H9 (cell line): ENCODE data around the gene ZNF616. TPM values are rescaled to one million over a fixed set of nuclear protein-coding genes. Genes with fewer than 3 reads are reported as not detected.
A peak's percentile ranks its signal among the peaks of the same experiment; 100 is the strongest.

ENCODE experiments used
- DNase-seq: peaks from one replicate; pipeline ENCODE4 v3.0.0-alpha.2; 2017
- H2AFZ ChIP-seq: one replicate; pipeline ENCODE4 v1.6.1; 2013; ENCODE audit warnings: mild to moderate bottlenecking, low read length, control low read depth, moderate library complexity
- H2AK5ac ChIP-seq: 2 replicates; pipeline ENCODE4 v1.6.1; 2013; ENCODE audit warnings: low read length, control low read depth, mixed read lengths; ENCODE audit not compliant: insufficient read length
- H2BK120ac ChIP-seq: one replicate; pipeline ENCODE4 v1.6.1; 2013; ENCODE audit warnings: low read depth, mild to moderate bottlenecking, low read length, control low read depth, inconsistent platforms; ENCODE audit not compliant: poor library complexity, severe bottlenecking
- H2BK12ac ChIP-seq: 2 replicates; pipeline ENCODE4 v1.6.1; 2013; ENCODE audit warnings: low read length, control low read depth, mixed read lengths, low read depth; ENCODE audit not compliant: insufficient read length
- H2BK15ac ChIP-seq: 2 replicates; pipeline ENCODE4 v1.6.1; 2013; ENCODE audit warnings: low read depth, low read length, control low read depth
- H2BK20ac ChIP-seq: one replicate; pipeline ENCODE4 v1.6.1; 2013; ENCODE audit warnings: low read depth, mild to moderate bottlenecking, low read length, control low read depth, inconsistent platforms; ENCODE audit not compliant: poor library complexity, severe bottlenecking
- H2BK5ac ChIP-seq: 2 replicates; pipeline ENCODE4 v1.6.1; 2013; ENCODE audit warnings: low read length, control low read depth, mixed read lengths; ENCODE audit not compliant: insufficient read length
- H3K14ac ChIP-seq: 2 replicates; pipeline ENCODE4 v1.6.1; 2013; ENCODE audit warnings: low read length, control low read depth; ENCODE audit not compliant: insufficient read depth
- H3K18ac ChIP-seq: 2 replicates; pipeline ENCODE4 v1.6.1; 2013; ENCODE audit warnings: low read depth, mild to moderate bottlenecking, mixed read lengths, low read length, control low read depth; ENCODE audit not compliant: insufficient read length
- H3K23ac ChIP-seq: 2 replicates; pipeline ENCODE4 v1.6.1; 2013; ENCODE audit warnings: low read length, control low read depth, mixed read lengths, low read depth; ENCODE audit not compliant: insufficient read length
- H3K23me2 ChIP-seq: 2 replicates; pipeline ENCODE4 v1.6.1; 2013; ENCODE audit warnings: low read depth, mild to moderate bottlenecking, mixed read lengths, low read length, control low read depth; ENCODE audit not compliant: insufficient read length, poor library complexity, severe bottlenecking
- H3K27ac ChIP-seq: 2 replicates; pipeline ENCODE4 v1.5.1; 2013; ENCODE audit warnings: low read length, control low read depth, mixed read lengths, low read depth; ENCODE audit not compliant: insufficient read length
- H3K27me3 ChIP-seq: 2 replicates; pipeline ENCODE4 v1.6.1; 2013; ENCODE audit warnings: low read length, control low read depth, inconsistent platforms; ENCODE audit not compliant: insufficient read depth
- H3K4ac ChIP-seq: 2 replicates; pipeline ENCODE4 v1.6.1; 2013; ENCODE audit warnings: low read depth, mild to moderate bottlenecking, control low read depth, inconsistent platforms, low read length, moderate library complexity
- H3K4me1 ChIP-seq: 2 replicates; pipeline ENCODE4 v1.6.1; 2013; ENCODE audit warnings: low read length, control low read depth, inconsistent platforms; ENCODE audit not compliant: insufficient read depth
- H3K4me2 ChIP-seq: 2 replicates; pipeline ENCODE4 v1.6.1; 2013; ENCODE audit warnings: low read length, control low read depth, mixed read lengths; ENCODE audit not compliant: insufficient read length, insufficient read depth
- H3K56ac ChIP-seq: 2 replicates; pipeline ENCODE4 v1.6.1; 2013; ENCODE audit warnings: low read depth, mild to moderate bottlenecking, mixed read lengths, low read length, control low read depth; ENCODE audit not compliant: insufficient read length
- H3K79me1 ChIP-seq: 2 replicates; pipeline ENCODE4 v1.6.1; 2013; ENCODE audit warnings: low read depth, mild to moderate bottlenecking, moderate library complexity, low read length, control low read depth, inconsistent platforms; ENCODE audit not compliant: insufficient read depth, poor library complexity, severe bottlenecking
- H3K79me2 ChIP-seq: 2 replicates; pipeline ENCODE4 v1.6.1; 2013; ENCODE audit warnings: low read length, control low read depth, inconsistent platforms; ENCODE audit not compliant: insufficient read depth
- H3K9ac ChIP-seq: 2 replicates; pipeline ENCODE4 v1.6.1; 2013; ENCODE audit warnings: low read length, control low read depth, mixed read lengths; ENCODE audit not compliant: insufficient read length; ENCODE audit errors: extremely low read depth
- H3K9me3 ChIP-seq: one replicate; pipeline ENCODE4 v1.6.1; 2013; ENCODE audit warnings: low read depth, low read length, inconsistent platforms; ENCODE audit not compliant: control insufficient read depth
- H3T11ph ChIP-seq: one replicate; pipeline ENCODE4 v1.6.1; 2013; ENCODE audit warnings: mild to moderate bottlenecking, low read length, control low read depth, inconsistent platforms
- H4K20me1 ChIP-seq: one replicate; pipeline ENCODE4 v1.6.1; 2013; ENCODE audit not compliant: control insufficient read depth, insufficient read length, insufficient read depth
- H4K5ac ChIP-seq: 2 replicates; pipeline ENCODE4 v1.6.1; 2013; ENCODE audit warnings: low read depth, mild to moderate bottlenecking, mixed read lengths, low read length, control low read depth; ENCODE audit not compliant: insufficient read length
- H4K8ac ChIP-seq: replicated peaks from 2 replicates; pipeline ENCODE4 v1.6.1; 2013; ENCODE audit warnings: low read length, control low read depth, mixed read lengths, low read depth; ENCODE audit not compliant: insufficient read length
- H4K91ac ChIP-seq: 2 replicates; pipeline ENCODE4 v1.6.1; 2013; ENCODE audit warnings: low read depth, mild to moderate bottlenecking, moderate library complexity, mixed read lengths, low read length, control low read depth; ENCODE audit not compliant: insufficient read length
- H3K27ac Mint-ChIP-seq, 3 experiments: 2 replicates in 2 of 3; 3 replicates in 1 of 3; pipeline ENCODE4 v1.8.0; 2020 to 2021; ENCODE audit warnings: mixed read lengths in 3 of 3, mild to moderate bottlenecking in 1 of 3, moderate library complexity in 1 of 3
- H3K27me3 Mint-ChIP-seq: 2 replicates; pipeline ENCODE4 v1.8.0; 2021; ENCODE audit warnings: low read depth, mild to moderate bottlenecking, moderate library complexity, mixed read lengths
- H3K36me3 Mint-ChIP-seq, 3 experiments: 2 replicates in 2 of 3; 3 replicates in 1 of 3; pipeline ENCODE4 v1.8.0; 2020 to 2021; ENCODE audit warnings: low read depth in 3 of 3, mixed read lengths in 3 of 3; ENCODE audit not compliant: insufficient read depth in 1 of 3
- H3K4me1 Mint-ChIP-seq, 2 experiments: 2 replicates each; pipeline ENCODE4 v1.8.0; 2020; ENCODE audit warnings: mixed read lengths in 2 of 2
- H3K4me3 Mint-ChIP-seq, 2 experiments: 2 replicates in 1 of 2; 3 replicates in 1 of 2; pipeline ENCODE4 v1.8.0; 2020 to 2021; ENCODE audit warnings: mild to moderate bottlenecking in 2 of 2, mixed read lengths in 2 of 2, moderate library complexity in 1 of 2
- H3K9me3 Mint-ChIP-seq, 2 experiments: 2 replicates in 1 of 2; 3 replicates in 1 of 2; pipeline ENCODE4 v1.8.0; 2020; ENCODE audit warnings: mild to moderate bottlenecking in 2 of 2, mixed read lengths in 2 of 2, moderate library complexity in 1 of 2
- CTCF ChIP-seq: fragments of 200-600 bp; sonication (generic); conservative IDR thresholded peaks from 3 replicates; pipeline ENCODE4 v1.8.0; 2021; ENCODE audit warnings: antibody characterized with exemption, mild to moderate bottlenecking
- WGBS: extraction: QIAGEN DNeasy Blood & Tissue Kit; methylation state at CpG from one replicate; pipeline ENCODE4 v1.1.7; 2013; ENCODE audit warnings: missing lambda C conversion rate, low lambda C conversion rate, mixed read lengths; ENCODE audit not compliant: insufficient read length; ENCODE audit errors: extremely low coverage; 5-methylcytosine and 5-hydroxymethylcytosine counted together
- total RNA-seq: library from RNA; stranded (reverse); gene quantifications from 2 replicates; pipeline ENCODE4 v1.2.1, GENCODE V29; 2021

The ZNF616 gene
- total RNA-seq, 1 experiment from 2014 or later: 32.0 TPM

GRCh38 chr19:52170304-52170703 lies 30.6 kb upstream of the ZNF616 start:
- no peaks in the 10 kb centered on the region for H3K79me1 ChIP-seq
- no peak overlapping the region for H2BK5ac ChIP-seq
- Mint-ChIP-seq H3K27me3 (peaks cover 8% of the 10 kb centered on the region), H3K36me3 (peaks cover 27 to 35% (median 29%) of the 10 kb centered on the region in 3 experiments), H3K9me3 (peaks cover 0 to 5% of the 10 kb centered on the region in 2 experiments; a peak in 4 of 5 replicates), H3K4me1 (peaks cover 16 to 18% of the 10 kb centered on the region in 2 experiments), H3K4me3 (peak overlapping the region; percentile 95 to 97), H3K27ac (no peak overlapping the region)
- H2BK12ac ChIP-seq: no peak overlapping the region
- H4K8ac ChIP-seq: no peak overlapping the region
- no peaks in the 10 kb centered on the region for H3K27me3 ChIP-seq
- no peaks in the 10 kb centered on the region; the same call in 1 of the 2 replicates for H3K79me2 ChIP-seq
- peak overlapping the region; percentile 64 for H3K9ac ChIP-seq
- H3T11ph ChIP-seq: no peak overlapping the region
- no peaks in the 10 kb centered on the region for H4K20me1 ChIP-seq
- no peak overlapping the region for H2AFZ ChIP-seq
- H3K23me2 ChIP-seq: peaks cover 14% of the 10 kb centered on the region
- H3K23ac ChIP-seq: no peak overlapping the region
- no peak overlapping the region for H3K14ac ChIP-seq
- peaks cover 2% of the 10 kb centered on the region; the same call in 1 of the 2 replicates for H3K4me1 ChIP-seq
- no peak overlapping the region for H3K18ac ChIP-seq
- no peak overlapping the region for H3K4ac ChIP-seq
- no peak overlapping the region for H2BK120ac ChIP-seq
- H2AK5ac ChIP-seq: no peak overlapping the region
- H3K9me3 ChIP-seq: no peaks in the 10 kb centered on the region
- H4K91ac ChIP-seq: no peak overlapping the region
- H3K27ac ChIP-seq: no peak overlapping the region
- H3K56ac ChIP-seq: no peak overlapping the region
- TF ChIP-seq CTCF: no peak
- no peak overlapping the region for H4K5ac ChIP-seq
- peak overlapping the region; percentile 88 for H3K4me2 ChIP-seq
- no CpG with 5 or more reads among the region's 5 CpGs for WGBS
- no peak overlapping the region for H2BK20ac ChIP-seq
- DNase-seq: no peak
- H2BK15ac ChIP-seq: no peak overlapping the region
